COLO829 (cell line): ENCODE results near the gene SLC39A12.

Experiments used
- DNase-seq: peaks from one replicate; pipeline ENCODE4 v3.0.0; 2012; ENCODE audit warnings: low spot score

Gene SLC39A12

GRCh38 chr10:17963431-17963830 lies 11.7 kb downstream of the SLC39A12 start:
- no peak for DNase-seq

- no peak for DNase-seq
Measured at GRCh38 chr10:17965649-17966235, 14.0 kb downstream of the SLC39A12 start.

GRCh38 chr10:17974505-17974904 lies 22.8 kb downstream of the SLC39A12 start:
- no peak for DNase-seq

GRCh38 chr10:17980846-17981565 lies 29.3 kb downstream of the SLC39A12 start:
- no peak for DNase-seq

GRCh38 chr10:17981766-17982380 lies 30.2 kb downstream of the SLC39A12 start:
- DNase-seq: no peak

- no peak for DNase-seq
Measured at GRCh38 chr10:17984056-17984455, 32.3 kb downstream of the SLC39A12 start.

- no peak for DNase-seq
Measured at GRCh38 chr10:17984563-17984962, 32.8 kb downstream of the SLC39A12 start.

GRCh38 chr10:17989908-17990767 lies 38.4 kb downstream of the SLC39A12 start:
- DNase-seq: peak; percentile 80

- DNase-seq: no peak
Measured at GRCh38 chr10:17992266-17992665, 40.5 kb downstream of the SLC39A12 start.

GRCh38 chr10:17993361-17993760 lies 41.6 kb downstream of the SLC39A12 start:
- no peak for DNase-seq

- DNase-seq: no peak
Measured at GRCh38 chr10:18000601-18001000, 48.9 kb downstream of the SLC39A12 start.

- no peak for DNase-seq
Measured at GRCh38 chr10:18005445-18005780, 53.7 kb downstream of the SLC39A12 start.

GRCh38 chr10:18005781-18006456 lies 54.2 kb downstream of the SLC39A12 start:
- no peak for DNase-seq

- DNase-seq: no peak
Measured at GRCh38 chr10:18008986-18009385, 57.3 kb downstream of the SLC39A12 start.

GRCh38 chr10:18010050-18010449 lies 58.3 kb downstream of the SLC39A12 start:
- no peak for DNase-seq

- DNase-seq: no peak
Measured at GRCh38 chr10:18020523-18020922, 68.8 kb downstream of the SLC39A12 start.

- no peak for DNase-seq
Measured at GRCh38 chr10:18021725-18022480, 70.2 kb downstream of the SLC39A12 start.

GRCh38 chr10:18043148-18044006 lies 91.7 kb downstream of the SLC39A12 start:
- no peak for DNase-seq

GRCh38 chr10:18044976-18045720 lies 93.4 kb downstream of the SLC39A12 start:
- DNase-seq: no peak

GRCh38 chr10:18056583-18056982 lies 104.9 kb downstream of the SLC39A12 start:
- DNase-seq: no peak
